NAMALWA (cell line): ENCODE measurements around the gene SOCS7.

ENCODE experiments used
- DNase-seq: peaks from one replicate; pipeline ENCODE4 v3.0.0-alpha.2; 2015; ENCODE audit warnings: low spot score

The SOCS7 gene, protein sequence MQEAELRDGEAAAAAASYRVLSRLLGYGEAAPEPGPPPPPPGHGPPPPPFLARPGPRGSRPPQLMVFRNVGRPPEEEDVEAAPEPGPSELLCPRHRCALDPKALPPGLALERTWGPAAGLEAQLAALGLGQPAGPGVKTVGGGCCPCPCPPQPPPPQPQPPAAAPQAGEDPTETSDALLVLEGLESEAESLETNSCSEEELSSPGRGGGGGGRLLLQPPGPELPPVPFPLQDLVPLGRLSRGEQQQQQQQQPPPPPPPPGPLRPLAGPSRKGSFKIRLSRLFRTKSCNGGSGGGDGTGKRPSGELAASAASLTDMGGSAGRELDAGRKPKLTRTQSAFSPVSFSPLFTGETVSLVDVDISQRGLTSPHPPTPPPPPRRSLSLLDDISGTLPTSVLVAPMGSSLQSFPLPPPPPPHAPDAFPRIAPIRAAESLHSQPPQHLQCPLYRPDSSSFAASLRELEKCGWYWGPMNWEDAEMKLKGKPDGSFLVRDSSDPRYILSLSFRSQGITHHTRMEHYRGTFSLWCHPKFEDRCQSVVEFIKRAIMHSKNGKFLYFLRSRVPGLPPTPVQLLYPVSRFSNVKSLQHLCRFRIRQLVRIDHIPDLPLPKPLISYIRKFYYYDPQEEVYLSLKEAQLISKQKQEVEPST

DNA sequence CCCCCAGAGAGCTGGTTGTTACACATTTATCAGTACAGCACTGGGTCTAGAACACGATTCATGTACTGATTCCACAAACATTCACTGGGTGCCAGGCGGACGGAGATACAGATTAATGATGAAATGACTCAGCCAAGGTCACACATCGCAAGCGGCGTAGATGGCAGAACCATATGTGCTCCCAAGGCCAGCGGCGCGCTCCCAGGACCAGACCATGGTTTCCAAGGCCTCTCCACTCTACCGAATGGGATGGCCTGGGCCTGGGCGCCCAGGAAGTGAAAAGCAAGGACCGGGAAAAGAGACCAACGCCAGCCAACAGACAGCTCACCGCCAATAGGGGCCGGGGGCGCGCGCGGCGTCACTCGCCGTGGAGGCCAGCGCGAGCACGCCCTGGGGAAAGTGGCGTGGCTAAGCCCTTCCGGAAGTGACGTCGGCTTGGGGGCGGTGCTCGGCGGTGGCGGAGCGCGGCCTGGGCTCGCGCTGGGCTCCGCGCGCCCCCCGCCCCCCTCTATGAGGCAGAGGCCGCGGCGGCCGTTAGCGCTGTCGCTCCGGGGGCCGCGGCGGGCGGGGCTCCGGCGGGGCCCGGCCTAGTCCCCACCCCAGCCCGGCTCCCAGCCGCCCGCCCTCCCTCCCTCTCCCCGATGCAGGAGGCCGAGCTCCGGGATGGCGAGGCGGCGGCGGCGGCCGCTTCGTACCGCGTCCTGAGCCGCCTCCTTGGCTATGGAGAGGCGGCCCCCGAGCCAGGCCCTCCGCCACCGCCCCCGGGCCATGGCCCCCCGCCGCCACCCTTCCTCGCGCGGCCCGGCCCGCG, at the start of gene SOCS7:
Gene SOCS7 (plus strand): TSS at position 433 of the 811 bp plus-strand sequence. CDS start 209 bp downstream, at position 642.
- DNase-seq = peak; percentile 90

DNA sequence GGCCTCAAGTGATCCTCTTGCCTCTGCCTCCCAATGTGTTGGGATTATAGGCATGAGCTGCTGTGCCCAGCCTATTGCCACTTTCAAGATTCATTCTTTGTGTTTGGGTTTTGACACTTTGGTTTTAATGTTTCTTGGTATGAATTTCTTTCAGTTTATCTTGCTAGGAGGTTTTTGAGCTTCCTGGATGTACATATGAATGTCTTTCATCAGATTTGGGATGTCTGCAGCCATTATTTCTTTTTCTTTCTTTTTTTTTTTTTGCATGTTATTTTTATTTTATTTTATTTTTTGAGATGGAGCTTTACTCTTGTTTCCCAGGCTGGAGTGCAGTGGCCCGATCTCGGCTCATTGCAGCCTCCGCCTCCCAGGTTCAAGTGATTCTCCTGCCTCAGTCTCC, 36.1 kb upstream of the SOCS7 start:
- no peak for DNase-seq

GRCh38 chr17:38317081-38317480, 34.6 kb upstream of the SOCS7 start:
- no peak for DNase-seq

GRCh38 chr17:38320482-38320881, 31.2 kb upstream of the SOCS7 start:
- no peak for DNase-seq

DNA sequence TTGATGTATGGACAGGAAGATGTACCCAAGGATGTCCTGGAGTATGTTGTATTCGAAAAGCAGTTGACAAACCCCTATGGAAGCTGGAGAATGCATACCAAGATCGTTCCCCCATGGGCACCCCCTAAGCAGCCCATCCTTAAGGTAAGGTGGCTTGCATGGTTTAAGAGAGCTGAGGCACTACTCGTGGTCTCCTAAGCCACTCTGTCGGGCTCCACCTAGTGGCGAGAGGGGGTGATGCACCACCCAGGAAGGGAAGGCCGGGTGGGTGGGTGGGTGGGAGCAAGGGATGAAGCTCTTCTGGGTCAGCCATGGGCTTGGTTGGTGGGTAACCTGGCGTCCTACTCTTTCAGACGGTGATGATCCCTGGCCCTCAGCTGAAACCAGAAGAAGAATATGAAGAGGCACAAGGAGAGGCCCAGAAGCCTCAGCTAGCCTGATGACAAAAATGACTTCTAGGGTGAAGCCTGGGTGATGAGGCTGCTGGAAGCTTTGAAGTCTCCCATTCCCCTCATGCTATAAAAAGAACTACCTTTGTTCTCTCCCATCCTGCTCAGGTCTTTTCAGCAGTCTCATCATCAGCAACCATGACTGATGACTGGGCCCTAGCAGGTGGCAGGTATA, 29.4 kb upstream of the SOCS7 start:
- DNase-seq = peak; percentile 82

GRCh38 chr17:38322897-38323296, 28.7 kb upstream of the SOCS7 start:
- DNase-seq = no peak

DNA sequence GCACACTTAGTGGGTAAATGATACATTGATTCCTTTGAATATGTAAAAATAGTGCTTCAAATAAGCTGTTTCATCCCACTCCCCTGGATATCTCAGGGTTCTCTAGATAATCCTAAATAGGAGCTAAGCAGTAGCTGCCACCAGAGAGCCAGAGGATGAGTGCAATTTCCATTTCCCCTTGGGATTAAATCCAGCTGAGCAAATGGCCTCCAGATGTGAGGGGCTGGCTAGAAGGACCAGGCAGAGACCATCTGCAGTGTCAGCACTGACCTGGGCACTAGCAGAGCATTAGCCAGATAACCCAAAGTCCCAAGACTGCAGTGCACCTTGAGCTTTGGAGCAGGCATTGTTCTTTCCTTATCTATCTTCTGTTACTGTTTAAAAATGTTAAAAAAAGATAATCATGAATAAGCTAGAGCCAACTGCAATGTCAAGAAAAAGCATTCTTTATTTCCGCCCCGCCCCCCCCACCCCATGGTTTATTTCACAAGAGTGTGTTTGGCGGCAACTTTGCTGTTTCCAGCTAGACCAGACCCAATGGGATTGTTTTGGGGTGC, 27.4 kb upstream of the SOCS7 start:
- no peak for DNase-seq

- no peak for DNase-seq
These were observed 26.9 kb upstream of the SOCS7 start for GRCh38 chr17:38324772-38325171.

- DNase-seq = peak; percentile 68
These were observed 26.3 kb upstream of the SOCS7 start for GRCh38 chr17:38325221-38325851.

DNA sequence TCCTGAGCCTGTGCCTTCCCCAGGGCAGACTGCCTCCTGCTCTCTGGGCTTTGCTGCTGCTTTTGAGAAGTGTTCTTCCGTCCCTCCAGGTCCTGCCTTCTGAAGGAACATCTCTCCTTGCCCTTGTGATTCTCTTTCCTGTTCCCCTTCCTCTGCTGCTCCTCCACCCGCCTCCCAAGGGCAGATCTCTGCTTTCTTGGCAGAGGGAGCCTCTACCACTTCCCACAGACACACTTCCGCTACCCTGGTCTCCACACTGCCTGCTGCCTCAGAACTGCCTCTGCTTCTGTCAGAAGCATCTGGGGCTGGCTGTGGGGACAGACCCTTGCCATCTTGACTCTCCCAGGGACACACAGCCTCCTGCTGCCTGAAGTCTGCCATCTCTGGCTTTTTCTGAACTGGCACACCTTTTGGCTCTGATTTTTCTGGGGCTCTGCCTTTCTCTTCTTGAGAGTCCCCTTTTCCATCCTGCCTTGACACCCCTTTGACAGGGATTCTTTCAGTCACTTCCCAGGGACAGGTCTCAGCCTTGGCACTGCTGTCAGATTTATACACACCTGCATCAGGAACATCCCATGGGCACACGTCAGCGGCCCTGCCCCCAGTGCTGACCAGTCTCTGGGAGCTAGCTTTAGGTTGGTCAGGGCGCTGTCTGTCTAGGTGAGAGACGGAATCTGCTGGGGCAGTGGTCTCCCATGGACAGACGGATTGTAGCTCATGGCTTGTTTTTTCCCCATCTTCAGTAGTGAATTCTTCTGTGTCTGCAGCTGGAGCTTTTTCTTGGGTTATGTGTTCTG, 24.4 kb upstream of the SOCS7 start:
- peak; percentile 29 for DNase-seq

GRCh38 chr17:38327936-38328335, 23.7 kb upstream of the SOCS7 start:
- DNase-seq = no peak

DNA sequence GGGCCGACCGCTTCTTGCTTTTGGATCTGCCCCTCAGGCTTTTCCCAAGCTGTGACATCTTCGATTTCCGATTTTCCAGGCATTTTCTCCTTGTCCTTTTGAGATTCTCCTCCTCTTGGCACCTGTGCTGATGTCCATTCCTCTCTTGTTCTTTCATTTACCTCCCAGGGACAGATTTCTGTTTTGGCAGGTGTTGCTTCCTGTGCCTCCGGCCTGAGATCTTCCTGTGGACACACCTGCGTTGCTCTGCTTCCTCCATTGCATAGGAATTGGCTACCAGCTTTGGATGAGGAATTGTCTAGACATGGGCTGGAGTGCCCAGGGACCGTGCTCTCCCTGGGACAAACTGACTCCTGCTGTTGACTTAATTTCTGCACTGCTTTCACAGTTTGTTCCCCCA, 23.0 kb upstream of the SOCS7 start:
- no peak for DNase-seq

GRCh38 chr17:38329284-38329683, 22.4 kb upstream of the SOCS7 start:
- DNase-seq = no peak

- DNase-seq = no peak
These were observed 21.6 kb upstream of the SOCS7 start for GRCh38 chr17:38329808-38330730.

DNA sequence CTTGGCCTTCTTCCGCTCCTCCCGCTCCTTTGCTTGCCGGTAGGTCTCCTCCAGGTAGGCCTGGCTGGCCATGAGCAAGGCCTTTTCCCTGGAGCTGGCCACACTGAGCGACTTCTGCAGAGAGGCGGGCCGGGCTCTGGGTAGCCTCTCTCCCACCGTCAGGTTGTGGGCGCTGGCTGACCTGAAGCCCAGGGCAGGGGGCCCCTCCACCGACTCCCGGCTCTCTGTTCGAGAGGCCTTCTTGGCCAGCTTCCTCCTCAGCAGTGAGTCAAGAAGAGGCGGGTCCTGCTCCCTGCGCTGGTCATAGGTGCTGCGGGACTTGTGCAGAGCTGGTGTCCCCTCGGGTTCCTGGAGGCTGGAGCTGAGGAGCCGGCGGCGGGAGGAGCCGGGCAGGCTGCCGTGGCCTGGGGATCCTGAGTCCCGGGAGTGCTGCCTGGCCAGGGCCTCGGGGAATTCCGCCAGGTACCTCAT, 20.7 kb upstream of the SOCS7 start:
- DNase-seq = no peak

- no peak for DNase-seq
These were observed 18.9 kb upstream of the SOCS7 start for GRCh38 chr17:38332735-38333134.

DNA sequence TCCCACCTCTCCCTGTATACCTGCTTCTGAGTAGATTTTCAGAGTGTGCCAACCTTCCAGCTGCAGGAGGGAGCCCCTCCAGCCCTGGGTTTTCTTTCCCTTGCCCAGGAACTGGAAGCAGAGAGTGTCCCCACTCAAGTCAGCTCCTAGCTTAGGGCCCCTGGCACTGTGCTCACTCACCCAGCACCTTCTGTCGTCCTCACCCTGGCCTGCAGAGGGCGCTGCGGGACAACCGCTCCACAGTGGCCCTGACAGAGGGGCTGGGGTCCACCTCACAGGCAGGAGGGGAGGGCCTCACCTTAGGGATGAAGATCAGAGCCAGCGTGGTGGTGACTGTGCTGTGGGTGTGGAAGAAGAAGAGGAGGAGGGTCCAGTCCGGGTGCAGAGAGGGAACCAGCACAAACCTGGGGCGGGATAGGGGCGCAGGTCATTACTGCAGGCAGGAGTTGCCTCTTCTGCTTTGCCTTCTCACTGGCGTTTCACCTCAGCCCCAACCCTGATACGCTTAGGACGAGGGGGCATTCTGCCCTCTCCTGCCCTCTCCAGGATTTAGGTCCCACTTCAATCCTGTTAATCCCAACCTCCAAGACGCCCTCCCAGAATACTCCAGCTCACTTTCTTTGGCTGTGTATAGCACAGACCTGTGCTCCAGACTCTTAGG, 17.9 kb upstream of the SOCS7 start:
- peak; percentile 76 for DNase-seq

DNA sequence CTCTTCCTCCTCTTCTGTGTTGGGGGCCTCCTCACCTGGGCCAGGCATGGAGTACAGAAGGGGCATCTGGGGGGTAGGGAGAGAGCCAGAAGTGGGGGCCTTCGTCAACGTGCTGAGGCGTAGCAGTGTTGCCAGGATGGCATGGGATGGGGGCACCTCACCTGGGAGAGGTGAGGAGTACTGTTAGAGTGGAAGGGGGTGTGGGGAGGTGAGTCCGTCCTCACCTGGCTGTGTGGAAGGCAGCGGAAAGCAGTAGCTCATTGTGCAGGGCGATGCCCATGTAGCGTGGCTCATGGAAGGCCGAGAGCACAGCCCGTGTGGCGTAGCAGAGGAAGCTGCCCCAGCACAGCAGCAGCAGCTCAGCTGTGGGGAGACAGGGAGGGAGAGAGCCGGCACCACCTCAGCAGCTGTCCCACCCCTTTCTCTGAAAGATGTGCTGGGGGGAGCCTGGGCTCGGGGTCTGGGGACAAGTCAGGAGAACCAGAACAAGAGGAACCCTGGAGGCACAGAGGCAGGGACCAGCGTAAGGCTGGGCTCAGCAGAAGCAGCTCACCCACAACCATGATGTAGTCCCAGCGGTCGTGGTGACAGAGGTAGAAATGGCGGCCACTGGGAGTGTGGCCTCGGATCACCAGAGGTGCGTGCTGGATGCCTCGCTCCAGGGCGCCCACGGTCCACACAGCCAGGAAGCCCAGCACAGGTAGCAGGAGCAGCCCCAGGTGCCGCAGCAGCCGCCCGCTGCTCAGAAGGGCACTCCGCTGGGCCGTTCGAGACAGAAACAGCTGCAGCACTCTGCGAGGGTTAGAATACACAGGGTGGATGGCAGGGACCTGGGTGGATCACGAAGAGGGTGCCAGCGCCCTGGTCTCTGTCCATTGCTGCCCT, 16.9 kb upstream of the SOCS7 start:
- no peak for DNase-seq
